GM12874 (cell line): ENCODE measurements around the gene TJP1.

Source experiments
- TF ChIP-seq, protein P1 (sequence below): IDR thresholded peaks from 2 replicates; pipeline ENCODE4 v1.5.1; 2011; ENCODE audit warnings: low read depth, mild to moderate bottlenecking, control low read depth, low read length, moderate library complexity; ENCODE audit not compliant: insufficient read depth

TJP1 gene

DNA sequence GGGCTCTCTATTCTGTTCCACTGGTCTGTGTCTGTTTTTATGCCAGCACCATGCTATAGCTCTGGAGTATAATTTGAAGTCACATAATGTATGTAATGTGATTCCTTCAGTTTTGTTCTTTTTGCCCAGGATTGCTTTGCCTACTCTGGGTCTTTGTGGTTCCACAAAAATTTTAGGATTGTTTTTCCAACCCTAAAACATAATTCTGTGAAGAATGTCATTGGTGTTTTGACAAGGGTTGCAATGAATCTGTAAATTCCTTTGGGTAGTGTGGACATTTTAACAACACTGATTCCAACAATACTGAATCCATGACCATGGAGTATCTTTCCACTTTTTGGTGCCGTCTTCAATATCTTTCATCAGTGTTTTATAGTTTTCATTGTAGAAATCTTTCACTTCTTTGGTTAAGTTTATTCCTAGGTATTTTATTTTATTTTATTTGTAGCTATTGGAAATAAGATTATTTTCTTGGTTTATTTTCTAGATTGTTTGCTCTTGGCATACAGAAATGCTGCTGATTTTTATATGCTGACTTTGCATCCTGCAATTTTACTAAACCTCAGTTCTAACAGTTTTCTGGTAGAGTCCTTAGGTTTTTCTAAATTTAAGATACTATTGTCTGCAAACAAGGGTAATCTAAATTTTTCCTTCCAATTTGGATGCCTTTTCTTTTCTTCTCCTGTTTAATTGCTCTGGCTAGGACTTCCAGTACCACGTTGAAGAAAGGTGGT, 29.7 kb downstream of the TJP1 start:
- TF ChIP-seq, protein P1, sequence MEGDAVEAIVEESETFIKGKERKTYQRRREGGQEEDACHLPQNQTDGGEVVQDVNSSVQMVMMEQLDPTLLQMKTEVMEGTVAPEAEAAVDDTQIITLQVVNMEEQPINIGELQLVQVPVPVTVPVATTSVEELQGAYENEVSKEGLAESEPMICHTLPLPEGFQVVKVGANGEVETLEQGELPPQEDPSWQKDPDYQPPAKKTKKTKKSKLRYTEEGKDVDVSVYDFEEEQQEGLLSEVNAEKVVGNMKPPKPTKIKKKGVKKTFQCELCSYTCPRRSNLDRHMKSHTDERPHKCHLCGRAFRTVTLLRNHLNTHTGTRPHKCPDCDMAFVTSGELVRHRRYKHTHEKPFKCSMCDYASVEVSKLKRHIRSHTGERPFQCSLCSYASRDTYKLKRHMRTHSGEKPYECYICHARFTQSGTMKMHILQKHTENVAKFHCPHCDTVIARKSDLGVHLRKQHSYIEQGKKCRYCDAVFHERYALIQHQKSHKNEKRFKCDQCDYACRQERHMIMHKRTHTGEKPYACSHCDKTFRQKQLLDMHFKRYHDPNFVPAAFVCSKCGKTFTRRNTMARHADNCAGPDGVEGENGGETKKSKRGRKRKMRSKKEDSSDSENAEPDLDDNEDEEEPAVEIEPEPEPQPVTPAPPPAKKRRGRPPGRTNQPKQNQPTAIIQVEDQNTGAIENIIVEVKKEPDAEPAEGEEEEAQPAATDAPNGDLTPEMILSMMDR = no peak

DNA sequence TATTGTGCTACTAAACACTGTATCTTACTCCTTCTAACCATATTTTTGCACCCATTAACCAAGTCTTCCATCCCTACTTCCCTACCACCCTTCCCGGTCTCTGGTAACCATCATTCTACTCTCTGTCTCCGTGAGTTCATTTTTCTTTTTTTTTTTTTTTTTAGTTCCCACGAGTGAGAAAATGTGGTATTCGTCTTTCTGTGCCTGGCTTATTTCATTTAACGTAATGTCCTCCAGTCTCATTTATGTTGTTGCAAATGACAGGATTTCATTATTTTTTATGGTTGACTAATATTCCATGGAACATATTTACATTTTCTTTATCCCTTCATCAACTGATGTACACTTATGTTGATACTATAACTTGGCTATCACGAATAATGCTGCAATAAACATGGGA, 31.7 kb downstream of the TJP1 start:
- TF ChIP-seq, protein P1 = no peak

DNA sequence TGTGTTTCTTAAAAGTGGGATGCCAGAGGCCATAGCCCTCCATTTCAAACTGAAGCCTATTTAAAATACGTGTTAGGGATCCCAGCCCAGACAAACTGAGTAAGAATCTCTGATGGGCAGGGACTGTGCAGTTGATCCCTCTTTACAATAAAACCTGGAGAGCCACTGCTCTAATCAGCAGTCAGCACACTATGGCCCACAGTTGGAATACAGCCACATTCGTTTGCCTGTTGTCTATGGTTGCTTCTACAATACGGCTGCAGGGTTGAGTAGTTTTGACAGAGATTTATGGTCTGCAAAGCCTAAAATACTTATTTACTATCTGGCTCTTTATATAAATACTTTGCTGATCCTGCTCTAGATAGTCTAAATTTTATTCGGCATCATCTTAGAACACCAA, 32.4 kb downstream of the TJP1 start:
- TF ChIP-seq, protein P1 = no peak

DNA sequence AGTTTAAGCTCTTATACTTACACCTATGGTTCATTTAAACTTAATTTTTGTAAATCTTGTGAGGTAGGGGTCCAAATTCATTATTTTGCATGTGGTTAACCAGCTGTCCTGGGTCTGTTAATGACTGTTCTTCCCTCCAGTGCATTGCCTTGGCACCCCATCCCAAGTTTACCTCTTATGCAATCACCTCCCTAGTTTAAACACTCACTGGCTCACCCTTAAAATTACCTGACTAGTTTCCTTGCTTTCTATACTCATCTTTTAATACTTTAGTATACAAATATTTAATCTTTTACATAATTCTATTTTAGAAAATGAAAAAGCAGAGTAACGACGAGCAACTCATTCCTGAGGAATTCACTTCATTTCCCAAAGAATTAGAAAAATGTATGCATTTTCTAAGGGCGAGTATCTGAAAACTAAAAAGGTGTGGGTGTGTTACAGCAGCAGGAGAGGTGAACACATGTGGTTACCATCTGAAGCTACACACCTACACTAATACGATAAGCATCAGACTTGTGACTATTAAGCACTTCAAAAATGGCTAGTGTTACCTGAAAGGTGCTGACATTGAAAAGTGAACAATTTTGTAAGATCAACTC, 33.7 kb downstream of the TJP1 start:
- TF ChIP-seq, protein P1 = no peak

DNA sequence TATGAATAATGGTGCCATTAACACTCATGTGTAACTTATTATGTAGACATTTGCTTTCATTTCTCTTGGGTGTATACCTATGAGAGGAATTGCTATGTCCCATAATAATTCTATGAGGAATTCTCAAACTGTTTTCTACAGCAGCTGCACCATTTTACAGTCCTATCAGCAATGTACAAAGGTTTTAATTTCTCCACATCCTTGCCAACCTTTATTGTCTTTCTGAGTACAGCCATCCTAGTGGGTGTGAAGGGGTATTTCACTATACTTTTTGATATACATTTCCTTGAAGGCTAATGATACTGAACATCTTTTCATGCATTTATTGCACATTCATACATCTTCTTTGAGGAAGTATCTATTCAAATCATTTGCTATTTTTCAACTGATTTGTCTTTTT, 34.5 kb downstream of the TJP1 start:
- TF ChIP-seq, protein P1 = no peak

DNA sequence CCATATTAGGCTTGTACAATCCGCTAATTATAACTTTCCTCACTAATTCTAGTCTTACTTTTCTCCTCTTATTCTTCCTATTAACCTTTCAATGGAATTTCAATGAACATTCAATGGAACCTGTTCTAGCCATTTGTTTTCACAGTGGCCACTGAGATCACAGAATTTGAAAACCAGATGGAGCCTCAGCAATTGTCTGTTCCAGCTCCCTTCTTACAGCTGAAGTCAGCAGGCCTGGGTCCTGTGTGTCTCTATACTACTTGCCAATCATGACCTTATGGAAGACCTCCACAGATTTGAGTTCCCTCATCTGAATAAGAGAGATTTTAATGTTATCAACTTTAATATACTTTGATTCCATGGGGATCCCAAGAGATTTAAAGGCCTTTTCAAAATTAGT, 36.6 kb downstream of the TJP1 start:
- TF ChIP-seq, protein P1 = no peak

DNA sequence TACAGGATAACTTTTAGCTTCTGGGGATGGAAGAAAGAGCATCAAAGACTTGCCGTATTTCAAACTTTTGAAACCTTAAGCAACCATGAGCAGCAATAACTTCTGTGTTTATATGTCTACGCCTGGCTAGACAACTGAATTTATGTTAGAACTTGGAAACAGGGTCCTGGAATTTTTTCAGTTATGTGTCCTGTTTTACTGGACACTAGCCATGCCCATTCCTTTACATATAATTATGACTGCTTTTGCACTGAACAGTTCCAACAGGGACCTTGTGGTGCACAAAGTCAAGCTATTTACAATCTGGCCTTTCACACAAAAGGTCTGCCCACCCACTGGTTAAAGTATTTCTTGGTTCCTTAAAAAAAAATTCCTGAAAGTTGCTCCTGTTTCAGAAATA, 37.1 kb downstream of the TJP1 start:
- TF ChIP-seq, protein P1 = no peak
